Measurements from ENCODE around the gene HIVEP3. TPM values are rescaled to one million over a fixed set of nuclear protein-coding genes. Genes with fewer than 3 reads are reported as not detected.

Gene HIVEP3
- total and polyA plus RNA-seq, 2 experiments from 2014 or later = 0.57 to 5.9 TPM

DNA sequence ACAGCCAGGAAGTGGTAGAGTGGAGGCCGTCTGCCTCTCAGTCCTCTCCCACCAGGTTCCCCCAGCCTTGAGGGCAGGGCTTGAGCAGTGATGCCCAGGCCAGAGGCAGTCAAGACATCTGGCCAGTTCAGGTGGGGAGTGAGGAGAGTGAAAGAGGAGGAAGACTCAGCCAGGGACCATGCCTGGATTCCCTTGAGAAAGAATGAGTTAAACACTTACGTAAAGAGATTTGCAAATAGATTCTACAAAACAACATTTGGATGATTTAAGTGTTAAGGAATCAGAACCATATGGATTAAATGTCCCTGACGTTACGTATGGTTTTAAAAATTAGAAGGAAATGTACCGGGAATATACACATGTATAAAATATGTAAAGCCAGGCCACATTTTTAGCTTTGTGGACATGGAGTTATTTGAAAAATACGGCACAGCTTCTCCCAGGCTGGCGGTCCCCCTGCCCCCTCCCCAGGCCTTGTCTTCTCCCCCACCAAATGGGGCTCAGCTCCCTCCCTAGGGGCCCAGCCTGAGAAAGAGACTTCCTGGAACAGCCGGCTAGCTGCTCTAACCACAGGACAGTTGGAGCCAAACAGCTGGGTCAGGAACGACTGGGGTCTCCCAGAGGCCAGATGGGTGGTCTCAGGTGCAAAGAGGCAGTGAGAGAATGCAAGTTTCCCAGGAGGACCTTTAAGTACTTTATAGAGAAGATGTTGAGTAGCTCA lies 245.9 kb downstream of the HIVEP3 start:
- no peak overlapping the region for H3K4me3 ChIP-seq
- no peaks in the 10 kb centered on the region for H3K79me2 ChIP-seq
- no peaks in the 10 kb centered on the region for H3K9me3 ChIP-seq (ENCODE audit: low read depth)
- no peak for DNase-seq (ENCODE audit: low spot score)
- peak overlapping the region; percentile 25 for H3K4me2 ChIP-seq
- H3K4me1 ChIP-seq (ENCODE audit: insufficient read depth) = peaks cover 16% of the 10 kb centered on the region
- no peak for TF ChIP-seq EZH2phosphoT487 (IDR thresholded peaks at IDR 0.05; ENCODE audit: low read depth, severe bottlenecking, unreplicated experiment)
- peak overlapping the region; percentile 85 for H3K27ac ChIP-seq
- H4K20me1 ChIP-seq (ENCODE audit: insufficient read depth, poor library complexity, severe bottlenecking) = no peaks in the 10 kb centered on the region
- no peaks in the 10 kb centered on the region for H3K36me3 ChIP-seq (replicated peaks; ENCODE audit: insufficient read depth, low read depth)
- H2AFZ ChIP-seq = no peak overlapping the region
- no peaks in the 10 kb centered on the region for H3K9me2 ChIP-seq (replicated peaks; ENCODE audit: insufficient read depth)
- no peaks in the 10 kb centered on the region for H3K27me3 ChIP-seq
- WGBS (ENCODE audit: low lambda C conversion rate, missing lambda C conversion rate) = 44% methylated on average over 9 of the region's 9 CpGs

DNA sequence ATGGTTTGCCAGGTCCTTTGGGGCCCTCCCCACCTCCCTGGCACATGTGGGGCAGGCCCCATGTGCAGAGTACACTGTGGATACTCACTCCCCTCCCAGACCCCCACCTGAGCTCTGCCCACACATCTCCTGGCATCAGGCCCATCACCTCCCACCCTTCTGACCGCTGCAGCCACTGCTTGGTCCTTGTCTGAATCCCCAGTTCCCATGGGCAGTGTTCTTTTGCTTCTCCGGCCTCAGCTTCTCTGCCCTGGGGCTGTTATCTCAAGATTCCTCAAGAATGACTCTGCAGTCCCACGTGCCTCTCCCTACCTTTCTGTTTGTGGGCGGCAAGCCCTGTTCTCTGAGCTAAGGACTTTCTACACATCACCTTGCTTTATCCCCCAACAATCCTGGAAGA lies 246.5 kb downstream of the HIVEP3 start:
- H2AFZ ChIP-seq = no peak overlapping the region
- no peaks in the 10 kb centered on the region for H3K9me2 ChIP-seq (replicated peaks; ENCODE audit: insufficient read depth)
- no peaks in the 10 kb centered on the region for H4K20me1 ChIP-seq (ENCODE audit: insufficient read depth, poor library complexity, severe bottlenecking)
- peaks cover 16% of the 10 kb centered on the region for H3K4me1 ChIP-seq (ENCODE audit: insufficient read depth)
- peak overlapping the region; percentile 85 for H3K27ac ChIP-seq
- no peaks in the 10 kb centered on the region for H3K36me3 ChIP-seq (replicated peaks; ENCODE audit: insufficient read depth, low read depth)
- H3K4me3 ChIP-seq = no peak overlapping the region
- TF ChIP-seq, protein P1, sequence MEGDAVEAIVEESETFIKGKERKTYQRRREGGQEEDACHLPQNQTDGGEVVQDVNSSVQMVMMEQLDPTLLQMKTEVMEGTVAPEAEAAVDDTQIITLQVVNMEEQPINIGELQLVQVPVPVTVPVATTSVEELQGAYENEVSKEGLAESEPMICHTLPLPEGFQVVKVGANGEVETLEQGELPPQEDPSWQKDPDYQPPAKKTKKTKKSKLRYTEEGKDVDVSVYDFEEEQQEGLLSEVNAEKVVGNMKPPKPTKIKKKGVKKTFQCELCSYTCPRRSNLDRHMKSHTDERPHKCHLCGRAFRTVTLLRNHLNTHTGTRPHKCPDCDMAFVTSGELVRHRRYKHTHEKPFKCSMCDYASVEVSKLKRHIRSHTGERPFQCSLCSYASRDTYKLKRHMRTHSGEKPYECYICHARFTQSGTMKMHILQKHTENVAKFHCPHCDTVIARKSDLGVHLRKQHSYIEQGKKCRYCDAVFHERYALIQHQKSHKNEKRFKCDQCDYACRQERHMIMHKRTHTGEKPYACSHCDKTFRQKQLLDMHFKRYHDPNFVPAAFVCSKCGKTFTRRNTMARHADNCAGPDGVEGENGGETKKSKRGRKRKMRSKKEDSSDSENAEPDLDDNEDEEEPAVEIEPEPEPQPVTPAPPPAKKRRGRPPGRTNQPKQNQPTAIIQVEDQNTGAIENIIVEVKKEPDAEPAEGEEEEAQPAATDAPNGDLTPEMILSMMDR (IDR thresholded peaks at IDR 0.05; ENCODE audit: poor library complexity) = no peak
- no peak for TF ChIP-seq EZH2phosphoT487 (IDR thresholded peaks at IDR 0.05; ENCODE audit: low read depth, severe bottlenecking, unreplicated experiment)
- H3K4me2 ChIP-seq = peak overlapping the region; percentile 25
- WGBS (ENCODE audit: low lambda C conversion rate, missing lambda C conversion rate) = 24% methylated on average over 4 of the region's 4 CpGs
- no peaks in the 10 kb centered on the region for H3K27me3 ChIP-seq
- H3K79me2 ChIP-seq = no peaks in the 10 kb centered on the region
- peak; percentile 80 for DNase-seq (ENCODE audit: low spot score)
- H3K9me3 ChIP-seq (ENCODE audit: low read depth) = no peaks in the 10 kb centered on the region

DNA sequence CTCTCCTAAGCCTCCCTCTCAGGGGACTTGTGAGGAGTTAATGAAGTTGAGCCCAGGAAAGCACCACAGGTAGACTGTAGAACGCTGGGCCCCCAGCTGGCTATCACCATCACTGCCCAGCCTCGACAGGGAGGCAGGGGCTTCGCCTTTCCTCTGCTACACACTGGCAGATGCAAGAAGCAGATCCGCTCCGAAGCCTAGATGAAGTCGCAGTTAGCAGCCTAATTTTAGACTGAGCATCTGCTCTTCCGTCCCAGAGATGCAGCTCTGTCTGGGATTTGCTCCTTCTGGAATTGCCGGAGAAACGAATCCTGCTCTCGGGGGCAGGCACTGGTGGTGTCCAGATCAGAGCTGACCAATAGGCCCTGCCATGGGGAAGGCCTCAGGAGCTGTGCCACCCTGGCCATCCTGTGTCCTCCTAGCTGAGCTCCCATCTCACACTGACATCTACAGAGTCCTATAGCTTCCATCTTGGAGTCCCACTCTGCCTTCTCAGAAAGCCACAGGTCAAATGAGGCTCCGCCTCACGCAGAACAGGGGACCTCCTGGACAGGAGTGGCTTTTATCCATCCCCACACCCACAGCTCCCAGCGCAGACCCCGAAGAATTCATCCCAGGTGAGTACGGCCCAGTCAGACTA lies 247.5 kb downstream of the HIVEP3 start:
- no peak for DNase-seq (ENCODE audit: low spot score)
- no peaks in the 10 kb centered on the region for H3K9me3 ChIP-seq (ENCODE audit: low read depth)

More for the DNA sequence above, 247.5 kb downstream of the HIVEP3 start:
- Histone ChIP-seq H3K27me3 (no peaks in the 10 kb centered on the region), H3K79me2 (no peaks in the 10 kb centered on the region), H3K4me2 (no peak overlapping the region), H3K4me3 (no peak overlapping the region), H3K27ac (peak overlapping the region; percentile 12), H3K36me3 (replicated peaks; ENCODE audit: insufficient read depth, low read depth) (no peaks in the 10 kb centered on the region), H3K9me2 (replicated peaks; ENCODE audit: insufficient read depth) (no peaks in the 10 kb centered on the region), H4K20me1 (ENCODE audit: insufficient read depth, poor library complexity, severe bottlenecking) (no peaks in the 10 kb centered on the region), H3K4me1 (ENCODE audit: insufficient read depth) (peaks cover 16% of the 10 kb centered on the region), H2AFZ (no peak overlapping the region)
- WGBS (ENCODE audit: low lambda C conversion rate, missing lambda C conversion rate) = 95% methylated on average over 15 of the region's 15 CpGs
- TF ChIP-seq, protein P1 (IDR thresholded peaks at IDR 0.05; ENCODE audit: poor library complexity) = no peak
- TF ChIP-seq EZH2 (IDR thresholded peaks at IDR 0.05; ENCODE audit: borderline replicate concordance) (no peak), EZH2phosphoT487 (IDR thresholded peaks at IDR 0.05; ENCODE audit: low read depth, severe bottlenecking, unreplicated experiment) (no peak)
